ENCODE results near the gene SLC35F3.

SLC35F3 gene

DNA sequence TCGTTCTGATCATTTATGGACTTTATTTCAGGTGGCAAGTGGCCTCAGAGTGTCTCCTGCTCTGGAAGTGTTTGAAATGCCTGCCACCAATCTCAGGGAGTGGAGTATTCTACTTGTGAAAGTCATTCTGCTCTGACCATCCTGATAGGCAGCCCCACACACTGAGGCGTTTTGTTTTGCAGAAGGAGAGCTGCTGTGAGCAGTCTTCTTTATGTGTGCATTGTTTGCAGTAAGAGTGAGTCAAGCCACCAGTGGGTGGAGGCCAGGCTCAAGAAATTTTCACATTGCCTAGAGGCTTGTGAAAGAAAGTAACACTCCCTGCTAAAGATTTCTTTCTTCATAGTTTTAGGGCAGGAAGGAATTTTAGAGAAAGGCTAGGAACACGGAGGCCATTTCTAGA lies 204.4 kb downstream of the SLC35F3 start:
- H3K27ac ChIP-seq: no peak overlapping the region
- peaks cover 2% of the 10 kb centered on the region for H3K9me3 ChIP-seq (ENCODE audit: severe bottlenecking)
- H3K4me3 ChIP-seq (ENCODE audit: low read depth, low read length): no peak overlapping the region
- no peaks in the 10 kb centered on the region for H3K36me3 ChIP-seq
- peaks cover 86% of the 10 kb centered on the region for H3K27me3 ChIP-seq (ENCODE audit: insufficient read depth, low read depth, severe bottlenecking)
- TF ChIP-seq CTCF (IDR thresholded peaks at IDR 0.05; ENCODE audit: low read depth, low read length): no peak
- DNase-seq: no peak

DNA sequence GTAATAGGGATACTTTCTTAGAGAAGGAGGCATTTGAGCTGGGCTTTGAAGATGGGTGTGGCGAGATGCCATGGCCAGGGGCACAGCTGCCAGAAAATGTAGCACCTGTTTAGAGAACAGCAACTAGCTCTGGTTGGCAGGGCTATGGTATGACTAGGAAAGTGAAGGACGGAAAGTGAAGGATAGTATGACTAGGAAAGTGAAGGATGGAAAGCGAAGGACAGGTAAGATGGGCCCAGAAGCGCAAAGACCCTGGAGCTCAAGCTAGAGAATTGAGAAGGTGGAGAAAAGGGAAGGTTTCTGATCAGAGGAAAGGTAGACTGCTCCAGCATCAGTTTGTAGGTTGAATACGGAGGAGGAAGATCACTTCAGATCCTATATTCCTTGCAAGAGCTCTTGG lies 205.4 kb downstream of the SLC35F3 start:
- Histone ChIP-seq H3K36me3 (no peaks in the 10 kb centered on the region), H3K9me3 (ENCODE audit: severe bottlenecking) (peaks cover 2% of the 10 kb centered on the region), H3K27ac (no peak overlapping the region), H3K4me3 (ENCODE audit: low read depth, low read length) (no peak overlapping the region), H3K27me3 (ENCODE audit: insufficient read depth, low read depth, severe bottlenecking) (peaks cover 86% of the 10 kb centered on the region)
- DNase-seq: no peak
- no peak for TF ChIP-seq CTCF (IDR thresholded peaks at IDR 0.05; ENCODE audit: low read depth, low read length)

GRCh38 chr1:234111458-234112142 lies 207.1 kb downstream of the SLC35F3 start:
- Histone ChIP-seq H3K27ac (no peak overlapping the region), H3K4me3 (ENCODE audit: low read depth, low read length) (no peak overlapping the region), H3K27me3 (ENCODE audit: insufficient read depth, low read depth, severe bottlenecking) (peaks cover 83% of the 10 kb centered on the region), H3K9me3 (ENCODE audit: severe bottlenecking) (peaks cover 1% of the 10 kb centered on the region), H3K36me3 (no peaks in the 10 kb centered on the region)
- peak; percentile 90 for TF ChIP-seq CTCF (IDR thresholded peaks at IDR 0.05; ENCODE audit: low read depth, low read length)
- DNase-seq: peak; percentile 79

GRCh38 chr1:234114648-234115307 lies 210.3 kb downstream of the SLC35F3 start:
- no peaks in the 10 kb centered on the region for H3K36me3 ChIP-seq
- peak; percentile 52 for DNase-seq
- H3K9me3 ChIP-seq (ENCODE audit: severe bottlenecking): no peaks in the 10 kb centered on the region
- peaks cover 61% of the 10 kb centered on the region for H3K27me3 ChIP-seq (ENCODE audit: insufficient read depth, low read depth, severe bottlenecking)
- H3K27ac ChIP-seq: no peak overlapping the region
- peak; percentile 74 for TF ChIP-seq CTCF (IDR thresholded peaks at IDR 0.05; ENCODE audit: low read depth, low read length)
- H3K4me3 ChIP-seq (ENCODE audit: low read depth, low read length): no peak overlapping the region

DNA sequence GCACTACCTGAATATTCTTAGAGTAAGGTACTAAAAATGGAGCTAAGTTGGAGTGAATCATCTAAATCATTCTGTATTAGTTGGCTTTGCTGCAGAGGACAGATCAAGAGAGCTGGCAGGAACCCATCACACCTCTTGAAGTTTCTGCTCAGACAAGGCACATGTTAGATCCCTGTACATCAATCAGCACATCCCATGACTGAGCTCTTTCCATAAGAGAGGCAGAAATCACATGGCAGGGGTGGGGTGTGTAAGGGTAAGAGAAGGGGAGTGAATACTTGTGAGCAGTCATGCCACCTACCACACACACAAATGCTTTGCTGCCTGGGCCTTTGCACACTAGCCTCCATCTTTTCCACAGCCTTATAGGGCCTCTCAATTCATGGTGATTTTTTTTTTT lies 214.4 kb downstream of the SLC35F3 start:
- peaks cover 4% of the 10 kb centered on the region for H3K9me3 ChIP-seq (ENCODE audit: severe bottlenecking)
- DNase-seq: no peak
- peaks cover 25% of the 10 kb centered on the region for H3K27me3 ChIP-seq (ENCODE audit: insufficient read depth, low read depth, severe bottlenecking)

More for the DNA sequence above, 214.4 kb downstream of the SLC35F3 start:
- Histone ChIP-seq H3K27ac (no peak overlapping the region), H3K36me3 (no peaks in the 10 kb centered on the region), H3K4me3 (ENCODE audit: low read depth, low read length) (no peak overlapping the region)
- no peak for TF ChIP-seq CTCF (IDR thresholded peaks at IDR 0.05; ENCODE audit: low read depth, low read length)

All from WERI-Rb-1 (cell line).